HepG2 (cell line): Measurements from ENCODE around the gene PANK4. TPM values are rescaled to one million over a fixed set of nuclear protein-coding genes. Genes with fewer than 3 reads are reported as not detected.

Source experiments
- ATAC-seq: fragments of 200-7000 bp; cut with Tn5 transposase; 3 replicates; pipeline ENCODE4 v1.9.1; 2020; ENCODE audit warnings: mild to moderate bottlenecking, moderate library complexity
- BruUV-seq: library from RNA; stranded (reverse); fragments of 400-500 nt; replicated peaks from 2 replicates; lab custom pipeline; 2021; lab: Mats Ljungman, UMichigan
- CTCF ChIA-PET: fragments of 300-600 bp; formaldehyde crosslinking; extraction: SDS; loops from one replicate; lab custom pipeline; 2021; ENCODE audit warnings: low total read pairs, inconsistent platforms, low intra/inter-chr PET ratio; lab: Yijun Ruan, JAX
- POLR2A ChIA-PET: fragments of 350-600 bp; sonication (Branson Sonifier 250); formaldehyde crosslinking; loops from one replicate; lab custom pipeline; 2020; ENCODE audit warnings: antibody characterized with exemption, inconsistent platforms; lab: Yijun Ruan, JAX
- DNase-seq: peaks from one replicate; pipeline ENCODE4 v3.0.0-alpha.2; 2015; ENCODE audit warnings: low spot score
- FAIRE-seq: peaks from 3 replicates; lab custom pipeline; 2011; peaks lifted over from hg19 to GRCh38; lab: Jason Lieb, UNC
- H2AFZ ChIP-seq: one replicate; pipeline ENCODE4 v1.6.1; 2011; ENCODE audit warnings: low read length, inconsistent platforms
- H3K27ac ChIP-seq: fragments of 300-600 bp; 3 replicates; pipeline ENCODE4 v1.8.0; 2011; ENCODE audit warnings: mixed run types, mild to moderate bottlenecking, mixed read lengths, low read length, inconsistent platforms; ENCODE audit not compliant: insufficient read depth; ENCODE audit errors: extremely low read length
- H3K27me3 ChIP-seq, 2 experiments: fragments of 200-600 bp in 1 of 2; 2 replicates in 1 of 2; 3 replicates in 1 of 2; pipeline versions ENCODE4 v1.6.0 to v1.8.0; 2011; ENCODE audit warnings: low read length in 2 of 2, mild to moderate bottlenecking in 2 of 2, moderate library complexity in 2 of 2, inconsistent platforms in 1 of 2; ENCODE audit not compliant: insufficient read depth in 2 of 2, control insufficient read depth in 1 of 2
- H3K36me3 ChIP-seq, 2 experiments: fragments of 200-600 bp in 1 of 2; replicated peaks in 1 of 2; 2 replicates in 1 of 2; 3 replicates in 1 of 2; pipeline versions ENCODE4 v1.5.1 to v1.8.0; 2011; ENCODE audit warnings: low read length in 2 of 2, inconsistent platforms in 1 of 2; ENCODE audit not compliant: insufficient read depth in 2 of 2, control insufficient read depth in 1 of 2
- H3K4me1 ChIP-seq: 2 replicates; pipeline ENCODE4 v1.5.1; 2012; ENCODE audit warnings: low read length, inconsistent platforms; ENCODE audit not compliant: insufficient read depth
- H3K4me2 ChIP-seq: 2 replicates; pipeline ENCODE4 v1.6.0; 2011; ENCODE audit warnings: low read depth, low read length, inconsistent platforms
- H3K4me3 ChIP-seq, 3 experiments: fragments of 200-600 bp in 1 of 3; sonication (generic), shearing (Covaris generic) in 1 of 3; replicated peaks in 1 of 3; 2 replicates each; pipeline ENCODE4 v1.5.1; 2011 to 2016; ENCODE audit warnings: low read length in 3 of 3, inconsistent platforms in 2 of 3, low read depth in 2 of 3, mild to moderate bottlenecking in 2 of 3, control low read depth in 1 of 3, mixed read lengths in 1 of 3; ENCODE audit not compliant: insufficient read depth in 1 of 3
- H3K79me2 ChIP-seq: one replicate; pipeline ENCODE4 v1.6.1; 2011; ENCODE audit warnings: low read length, inconsistent platforms; ENCODE audit not compliant: insufficient read depth
- H3K9ac ChIP-seq: 2 replicates; pipeline ENCODE4 v1.6.0; 2011; ENCODE audit warnings: mild to moderate bottlenecking, low read depth, low read length, inconsistent platforms; ENCODE audit not compliant: insufficient read depth
- H3K9me3 ChIP-seq: 2 replicates; pipeline ENCODE4 v1.5.1; 2012; ENCODE audit warnings: mild to moderate bottlenecking, low read length
- H4K20me1 ChIP-seq: 2 replicates; pipeline ENCODE4 v1.6.0; 2011; ENCODE audit warnings: inconsistent platforms, mild to moderate bottlenecking, low read length, moderate library complexity; ENCODE audit not compliant: insufficient read depth
- CBX2 ChIP-seq, 2 experiments: fragments of 200-600 bp in 1 of 2; sonication (generic); formaldehyde crosslinking in 1 of 2; IDR thresholded peaks; 2 replicates each; pipeline versions ENCODE4 v1.7.0 to v1.8.1; 2018 to 2022; ENCODE audit warnings: low read depth in 2 of 2, low read length in 1 of 2, mild to moderate bottlenecking in 1 of 2, missing genetic modification reagents in 1 of 2
- CEBPG ChIP-seq: IDR thresholded peaks from 2 replicates; pipeline ENCODE4 v1.6.1; 2016
- E2F5 ChIP-seq: sonication (generic); formaldehyde crosslinking; conservative IDR thresholded peaks from 2 replicates; pipeline ENCODE4 v1.4.0; 2020; ENCODE audit warnings: missing genetic modification reagents
- FOXA3 ChIP-seq: IDR thresholded peaks from 2 replicates; pipeline ENCODE4 v1.6.1; 2016; ENCODE audit warnings: missing genetic modification reagents, missing compliant biosample characterization
- FOXP4 ChIP-seq: sonication (generic); formaldehyde crosslinking; IDR thresholded peaks from 2 replicates; pipeline ENCODE4 v1.4.0; 2020; ENCODE audit warnings: missing genetic modification reagents
- MAFF ChIP-seq: IDR thresholded peaks from 2 replicates; pipeline ENCODE4 v1.6.1; 2011; ENCODE audit warnings: low read depth, low read length, improper control_type of control experiment
- NR2F6 ChIP-seq, 2 experiments: IDR thresholded peaks; 2 replicates each; pipeline ENCODE4 v1.6.1; 2016; ENCODE audit warnings: antibody characterized with exemption in 1 of 2, mild to moderate bottlenecking in 1 of 2
- RBFOX2 ChIP-seq: fragments of 200-400 bp; formaldehyde crosslinking; IDR thresholded peaks from 2 replicates; pipeline ENCODE4 v1.6.1; 2017; ENCODE audit warnings: low read depth, mild to moderate bottlenecking, low read length
- SALL1 ChIP-seq: sonication (generic); formaldehyde crosslinking; IDR thresholded peaks from 2 replicates; pipeline ENCODE4 v1.8.0; 2022; ENCODE audit warnings: mild to moderate bottlenecking, missing genetic modification reagents
- THAP11 ChIP-seq: IDR thresholded peaks from 2 replicates; pipeline ENCODE4 v1.6.1; 2016; ENCODE audit warnings: missing biosample characterization, missing genetic modification reagents
- THAP9 ChIP-seq: sonication (generic); formaldehyde crosslinking; IDR thresholded peaks from 2 replicates; pipeline ENCODE4; 2020; ENCODE audit warnings: missing genetic modification reagents, mild to moderate bottlenecking, borderline replicate concordance
- ZMYM2 ChIP-seq: sonication (generic); formaldehyde crosslinking; IDR thresholded peaks from 2 replicates; pipeline ENCODE4 v1.8.0; 2022; ENCODE audit warnings: mild to moderate bottlenecking, missing genetic modification reagents
- ZNF10 ChIP-seq: sonication (generic); formaldehyde crosslinking; IDR thresholded peaks from 2 replicates; pipeline ENCODE4 v1.4.0; 2020; ENCODE audit warnings: mild to moderate bottlenecking, low read depth, missing genetic modification reagents, borderline replicate concordance
- ZNF660 ChIP-seq: sonication (generic); formaldehyde crosslinking; IDR thresholded peaks from 2 replicates; pipeline ENCODE4 v1.5.1; 2020; ENCODE audit warnings: mild to moderate bottlenecking, low read depth, missing genetic modification reagents, borderline replicate concordance
- ZNF7 ChIP-seq: IDR thresholded peaks from 2 replicates; pipeline ENCODE4 v1.6.1; 2016; ENCODE audit warnings: missing biosample characterization, missing genetic modification reagents
- ZNF740 ChIP-seq: sonication (generic); formaldehyde crosslinking; IDR thresholded peaks from 2 replicates; pipeline ENCODE4 v1.4.0; 2020; ENCODE audit warnings: missing genetic modification reagents
- ZNF883 ChIP-seq: sonication (generic); formaldehyde crosslinking; IDR thresholded peaks from 2 replicates; pipeline ENCODE4 v1.5.1; 2020; ENCODE audit warnings: mild to moderate bottlenecking, missing genetic modification reagents; ENCODE audit errors: not compliant biosample characterization
- WGBS: methylation state at CpG from one replicate; pipeline ENCODE4 v1.1.6; 2017; ENCODE audit warnings: low lambda C conversion rate; 5-methylcytosine and 5-hydroxymethylcytosine counted together
- in situ Hi-C: cut with HindIII; loops from 2 replicates; pipeline ENCODE4 v1.10.0; 2017; ENCODE audit warnings: low pct_unique_long_range_greater_than_20kb; ENCODE audit not compliant: extremely low pct_ligation_motif_present
- intact Hi-C: fragments of 100-400 bp; cut with micrococcal nuclease; formaldehyde crosslinking; loops from one replicate; pipeline ENCODE4 v1.10.0; 2022; ENCODE audit not compliant: unreplicated experiment
- polyA plus RNA-seq, 8 experiments: library from polyadenylated mRNA; depleted of rRNA in 3 of 8; stranded (reverse) in 7 of 8; unstranded in 1 of 8; fragments of >200 nt; fragmentation: Illumina TruSeq in 4 of 8; extraction: Trizol in 4 of 8; gene quantifications; 2 replicates each; pipeline versions ENCODE4 v1.2.1 to v1.2.3, GENCODE V29; 2011 to 2016; ENCODE audit warnings: low read depth in 4 of 8, missing spikeins in 1 of 8, mixed read lengths in 1 of 8; ENCODE audit not compliant: insufficient read depth in 1 of 8
- total RNA-seq, 5 experiments: library from RNA; depleted of rRNA; stranded (reverse); fragments of >200 nt; fragmentation: Illumina TruSeq; extraction: Trizol; gene quantifications; 2 replicates each; pipeline ENCODE4 v1.2.3, GENCODE V29; 2016; ENCODE audit warnings: low read depth in 1 of 5

The PANK4 gene
- total and polyA plus RNA-seq, 2 of the 13 experiments (the other 11 are each of a cell fraction or from before 2014, with no cell fraction given): 17.4 to 19.3 TPM

- TF ChIP-seq THAP9 (peak; percentile 29; the same call in 1 of the 2 replicates), FOXA3 (0 out of 2 replicates have a peak, but pooled peaks have one; percentile 29), ZMYM2 (CRISPR knock-in tag) (peak; percentile 94), ZNF7 (no peak)
Observed at GRCh38 chr1:2571348-2571747, 45.0 kb upstream of the PANK4 start (continued).

GRCh38 chr1:2570332-2570731, 43.9 kb upstream of the PANK4 start:
- WGBS: 40% methylated on average over 7 of the region's 17 CpGs
- Histone ChIP-seq H3K27me3 (peaks cover 5 to 40% of the 10 kb centered on the region in 2 experiments; a peak in 4 of 5 replicates), H3K36me3 (no peaks in the 10 kb centered on the region), H3K9me3 (peaks cover 11% of the 10 kb centered on the region), H2AFZ (no peak overlapping the region), H3K4me2 (no peak overlapping the region), H3K9ac (no peak overlapping the region), H3K79me2 (no peaks in the 10 kb centered on the region), H3K4me1 (peaks cover 54% of the 10 kb centered on the region), H4K20me1 (no peaks in the 10 kb centered on the region), H3K27ac (no peak overlapping the region), H3K4me3 (no peak overlapping the region)
- ChIA-PET POLR2A (interaction anchor here (1.4 kb wide), 1 partner anchor 16 kb away, joined by 4 read pairs; the partner anchor contains the start of gene PRXL2B), CTCF (no interaction called here)
- BruUV-seq: no TSS peak
- TF ChIP-seq MAFF: no peak
- no peak for TF ChIP-seq NR2F6 (IDR thresholded peaks at IDR 0.05)
- no peak for TF ChIP-seq NR2F6 (CRISPR knock-in tag; IDR thresholded peaks at IDR 0.05)
- TF ChIP-seq CEBPG (CRISPR knock-in tag): no peak
- no peak for TF ChIP-seq CBX2 (IDR thresholded peaks at IDR 0.05; ENCODE audit: low read depth, low read length)
- TF ChIP-seq CBX2 (CRISPR knock-in tag; IDR thresholded peaks at IDR 0.05; ENCODE audit: low read depth): no peak
- TF ChIP-seq ZNF883 (CRISPR knock-in tag): no peak
- TF ChIP-seq SALL1: no peak
- no peak for TF ChIP-seq ZNF740
- no peak for TF ChIP-seq RBFOX2
- no peak for TF ChIP-seq ZNF10 (CRISPR knock-in tag)
- TF ChIP-seq E2F5 (CRISPR knock-in tag): no peak
- no peak for TF ChIP-seq FOXP4 (CRISPR knock-in tag)
- no peak for TF ChIP-seq THAP11 (CRISPR knock-in tag)
- no peak for TF ChIP-seq ZNF660 (CRISPR knock-in tag)
- FAIRE-seq (no peak), DNase-seq (no peak), ATAC-seq (no peak)
- intact Hi-C loops (no loop called here), in situ Hi-C loops (no loop called here)
